Measurements from ENCODE around the gene CDH24. TPM values are rescaled to one million over a fixed set of nuclear protein-coding genes. Genes with fewer than 3 reads are reported as not detected.

Gene CDH24
- total and polyA plus RNA-seq, 2 donors (not counting 1 experiment from before 2014, with no cell fraction given) = 0.96 to 1.0 TPM

DNA sequence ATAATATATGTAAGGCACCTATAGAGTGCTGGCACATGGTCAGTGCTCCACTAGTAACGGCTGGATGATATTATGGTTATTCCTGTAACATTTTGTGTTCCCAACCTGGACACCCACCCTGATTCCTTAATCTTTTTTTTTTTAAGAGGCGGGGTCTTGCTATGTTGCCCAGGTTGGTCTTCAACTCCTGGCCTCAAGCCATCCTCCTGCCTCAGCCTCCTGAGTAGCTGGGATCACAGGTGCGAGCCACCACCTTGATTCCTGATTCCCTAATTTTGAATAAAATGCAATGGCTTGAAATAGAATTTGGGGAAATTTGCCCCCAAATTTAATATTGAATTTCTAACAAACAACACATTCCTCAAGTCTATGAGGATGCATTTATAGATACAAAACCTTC is 54.7 kb downstream of the CDH24 start:
- H3K4me1 ChIP-seq (ENCODE audit: control insufficient read depth in 2 of 2, insufficient read depth in 2 of 2, low read length in 2 of 2) = peaks cover 11 to 12% of the 10 kb centered on the region in 2 donors
- no peak overlapping the region for H3K4me3 Mint-ChIP-seq
- no CpG with 5 or more reads among the region's 3 CpGs for whole genome bisulfite sequencing (ENCODE audit: insufficient coverage)
- no peaks in the 10 kb centered on the region for H3K27me3 ChIP-seq (replicated peaks in 1 of 4; ENCODE audit: control extremely low read depth in 1 of 4, control insufficient read depth in 3 of 4, insufficient read depth in 4 of 4, low read length in 3 of 4)
- ChIA-PET CTCF (interaction anchor here (0.7 to 36.3 kb wide), 3 partner anchors 16 to 57 kb away, joined by 5 to 1134 read pairs (median 27); partner anchors contain the start of gene CDH24), POLR2A (no interaction called here)
- H3K36me3 ChIP-seq (replicated peaks in 1 of 2; ENCODE audit: control extremely low read depth in 1 of 2, control insufficient read depth in 1 of 2, extremely low read depth in 1 of 2, insufficient read depth in 2 of 2, low read length in 1 of 2) = peaks cover 0 to 11% of the 10 kb centered on the region in 2 experiments
- H4K20me1 ChIP-seq (ENCODE audit: control insufficient read depth, insufficient read depth, low read length, poor library complexity, severe bottlenecking) = no peaks in the 10 kb centered on the region
- peaks cover 18% of the 10 kb centered on the region for H3K4me1 Mint-ChIP-seq
- no peak overlapping the region for H3K27ac Mint-ChIP-seq
- ATAC-seq (ENCODE audit: low read depth) (no peak), DNase-seq (no peak)
- H3K79me2 ChIP-seq (ENCODE audit: control insufficient read depth, insufficient read depth, low read length) = peaks cover 3% of the 10 kb centered on the region
- intact Hi-C loops (cut with micrococcal nuclease) = loop anchor here (10.0 kb wide), 1 partner anchor 302 kb away; the partner anchor contains the start of genes BCL2L2 and PPP1R3E
- no peak for TF ChIP-seq EZH2 (IDR thresholded peaks at IDR 0.05; ENCODE audit: borderline replicate concordance, insufficient read depth, low read depth, low read length, poor library complexity, severe bottlenecking)
- TF ChIP-seq, protein P1, sequence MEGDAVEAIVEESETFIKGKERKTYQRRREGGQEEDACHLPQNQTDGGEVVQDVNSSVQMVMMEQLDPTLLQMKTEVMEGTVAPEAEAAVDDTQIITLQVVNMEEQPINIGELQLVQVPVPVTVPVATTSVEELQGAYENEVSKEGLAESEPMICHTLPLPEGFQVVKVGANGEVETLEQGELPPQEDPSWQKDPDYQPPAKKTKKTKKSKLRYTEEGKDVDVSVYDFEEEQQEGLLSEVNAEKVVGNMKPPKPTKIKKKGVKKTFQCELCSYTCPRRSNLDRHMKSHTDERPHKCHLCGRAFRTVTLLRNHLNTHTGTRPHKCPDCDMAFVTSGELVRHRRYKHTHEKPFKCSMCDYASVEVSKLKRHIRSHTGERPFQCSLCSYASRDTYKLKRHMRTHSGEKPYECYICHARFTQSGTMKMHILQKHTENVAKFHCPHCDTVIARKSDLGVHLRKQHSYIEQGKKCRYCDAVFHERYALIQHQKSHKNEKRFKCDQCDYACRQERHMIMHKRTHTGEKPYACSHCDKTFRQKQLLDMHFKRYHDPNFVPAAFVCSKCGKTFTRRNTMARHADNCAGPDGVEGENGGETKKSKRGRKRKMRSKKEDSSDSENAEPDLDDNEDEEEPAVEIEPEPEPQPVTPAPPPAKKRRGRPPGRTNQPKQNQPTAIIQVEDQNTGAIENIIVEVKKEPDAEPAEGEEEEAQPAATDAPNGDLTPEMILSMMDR (IDR thresholded peaks at IDR 0.05) = no peak
- H3K27ac ChIP-seq (ENCODE audit: low read length in 2 of 2) = no peak overlapping the region
- H3K9ac ChIP-seq (ENCODE audit: low read length) = no peak overlapping the region
- no peak overlapping the region for H2AFZ ChIP-seq (ENCODE audit: insufficient read depth, low read depth, low read length, poor library complexity, severe bottlenecking)
- no peaks in the 10 kb centered on the region for H3K27me3 Mint-ChIP-seq
- no peaks in the 10 kb centered on the region for H3K9me3 Mint-ChIP-seq (ENCODE audit: insufficient read depth)
- H3K4me2 ChIP-seq (replicated peaks; ENCODE audit: low read depth, low read length, poor library complexity, severe bottlenecking) = no peak overlapping the region
- no peaks in the 10 kb centered on the region for H3K9me3 ChIP-seq (ENCODE audit: control extremely low read depth in 1 of 3, control insufficient read depth in 2 of 3, insufficient read depth in 1 of 3, low read length in 2 of 3)
- no peak overlapping the region for H3K4me3 ChIP-seq (ENCODE audit: control extremely low read depth in 1 of 5, extremely low read depth in 1 of 5, insufficient read depth in 1 of 5, low read depth in 2 of 5, low read length in 4 of 5)

DNA sequence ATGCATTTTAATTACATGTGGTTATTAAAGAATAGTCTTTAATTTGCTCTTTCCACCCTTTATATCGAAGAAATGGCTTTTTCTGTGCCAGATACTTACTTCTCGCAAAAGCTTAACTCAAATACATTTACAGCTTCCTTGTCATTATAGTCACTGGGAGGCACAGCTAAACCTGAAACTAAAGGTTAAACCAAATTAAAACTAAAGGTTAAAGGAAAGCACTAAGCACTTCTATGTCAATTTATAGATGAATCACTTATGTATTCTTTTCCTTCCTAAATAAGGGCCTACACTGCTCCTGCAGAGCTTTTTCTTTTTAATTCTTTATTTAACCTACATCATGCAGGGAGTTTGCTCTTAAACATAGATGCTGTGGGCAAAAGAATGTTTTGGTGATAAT is 56.5 kb downstream of the CDH24 start:
- no peaks in the 10 kb centered on the region for H4K20me1 ChIP-seq (ENCODE audit: control insufficient read depth, insufficient read depth, low read length, poor library complexity, severe bottlenecking)
- H3K27ac Mint-ChIP-seq = no peak overlapping the region
- H3K9me3 Mint-ChIP-seq (ENCODE audit: insufficient read depth) = no peaks in the 10 kb centered on the region
- no peaks in the 10 kb centered on the region for H3K9me3 ChIP-seq (ENCODE audit: control extremely low read depth in 1 of 3, control insufficient read depth in 2 of 3, insufficient read depth in 1 of 3, low read length in 2 of 3)
- no peaks in the 10 kb centered on the region for H3K79me2 ChIP-seq (ENCODE audit: control insufficient read depth, insufficient read depth, low read length)
- WGBS (ENCODE audit: insufficient coverage) = no CpG with 5 or more reads among the region's 2 CpGs
- H2AFZ ChIP-seq (ENCODE audit: insufficient read depth, low read depth, low read length, poor library complexity, severe bottlenecking) = no peak overlapping the region
- H3K4me3 Mint-ChIP-seq = no peak overlapping the region
- ATAC-seq (ENCODE audit: low read depth) (no peak), DNase-seq (no peak)
- H3K9ac ChIP-seq (ENCODE audit: low read length) = no peak overlapping the region
- CTCF ChIA-PET = interaction anchor here (0.7 to 36.3 kb wide), 6 partner anchors 11 to 1466 kb away, joined by 3 to 1134 read pairs (median 5); partner anchors contain the start of gene CDH24
- H3K4me3 ChIP-seq (ENCODE audit: control extremely low read depth in 1 of 5, extremely low read depth in 1 of 5, insufficient read depth in 1 of 5, low read depth in 2 of 5, low read length in 4 of 5) = no peak overlapping the region
- peaks cover 0 to 11% of the 10 kb centered on the region in 2 experiments for H3K36me3 ChIP-seq (replicated peaks in 1 of 2; ENCODE audit: control extremely low read depth in 1 of 2, control insufficient read depth in 1 of 2, extremely low read depth in 1 of 2, insufficient read depth in 2 of 2, low read length in 1 of 2)
- H3K4me1 Mint-ChIP-seq = peaks cover 2% of the 10 kb centered on the region
- TF ChIP-seq EZH2 (IDR thresholded peaks at IDR 0.05; ENCODE audit: borderline replicate concordance, insufficient read depth, low read depth, low read length, poor library complexity, severe bottlenecking) = no peak
- TF ChIP-seq, protein P1 (IDR thresholded peaks at IDR 0.05) = no peak
- H3K27me3 Mint-ChIP-seq = no peaks in the 10 kb centered on the region
- no peaks in the 10 kb centered on the region for H3K27me3 ChIP-seq (replicated peaks in 1 of 4; ENCODE audit: control extremely low read depth in 1 of 4, control insufficient read depth in 3 of 4, insufficient read depth in 4 of 4, low read length in 3 of 4)
- no peak overlapping the region for H3K27ac ChIP-seq (ENCODE audit: low read length in 2 of 2)
- no peak overlapping the region for H3K4me2 ChIP-seq (replicated peaks; ENCODE audit: low read depth, low read length, poor library complexity, severe bottlenecking)
- intact Hi-C loops (cut with micrococcal nuclease) = loop anchor here (10.0 kb wide), 1 partner anchor 304 kb away; the partner anchor contains the start of genes BCL2L2 and PPP1R3E
- POLR2A ChIA-PET = no interaction called here
- H3K4me1 ChIP-seq (ENCODE audit: control insufficient read depth in 2 of 2, insufficient read depth in 2 of 2, low read length in 2 of 2) = peaks cover under 1 to 1% of the 10 kb centered on the region in 2 donors

Measured in B cell (primary cell).